GM12878 (cell line): Measurements from ENCODE around the gene CHP1. TPM values are rescaled to one million over a fixed set of nuclear protein-coding genes. Genes with fewer than 3 reads are reported as not detected.

Experiments used
- ATAC-seq: fragments of 200-7000 bp; cut with Tn5 transposase; 3 replicates; pipeline ENCODE4 v1.9.1; 2020; ENCODE audit warnings: mild to moderate bottlenecking, moderate library complexity
- BruUV-seq: library from RNA; stranded (reverse); fragments of 400-500 nt; replicated peaks from 2 replicates; lab custom pipeline; 2021; lab: Mats Ljungman, UMichigan
- CTCF ChIA-PET: fragments of 300-600 bp; sonication (Branson Sonifier 250); formaldehyde crosslinking; extraction: SDS; loops from one replicate; lab custom pipeline; 2021; ENCODE audit warnings: inconsistent platforms; lab: Yijun Ruan, JAX
- POLR2A ChIA-PET: fragments of 350-600 bp; formaldehyde crosslinking; extraction: SDS; loops from one replicate; lab custom pipeline; 2021; ENCODE audit warnings: inconsistent platforms; lab: Charles Lee
- RAD21 ChIA-PET: fragments of 300-600 bp; sonication (Branson Sonifier 250); formaldehyde crosslinking; loops from one replicate; lab custom pipeline; 2023; ENCODE audit warnings: antibody characterized with exemption; ENCODE audit not compliant: unreplicated experiment; lab: Charles Lee
- SMC1A ChIA-PET: fragments of 300-600 bp; sonication (Branson Sonifier 250); formaldehyde crosslinking; loops from one replicate; lab custom pipeline; 2023; ENCODE audit not compliant: unreplicated experiment, uncharacterized antibody; lab: Charles Lee
- DNase-seq: peaks from one replicate; pipeline ENCODE4 v3.0.0-alpha.2; 2011; ENCODE audit warnings: low read depth, low spot score
- FAIRE-seq: peaks from 3 replicates; lab custom pipeline; 2011; peaks lifted over from hg19 to GRCh38; lab: Jason Lieb, UNC
- H2AFZ ChIP-seq: 2 replicates; pipeline ENCODE4 v1.6.0; 2011; ENCODE audit warnings: low read depth, low read length, control low read depth; ENCODE audit not compliant: control insufficient read depth
- H3K27ac ChIP-seq: 2 replicates; pipeline ENCODE4 v1.5.1; 2011; ENCODE audit warnings: control low read depth; ENCODE audit not compliant: control insufficient read depth, insufficient read depth
- H3K27me3 ChIP-seq, 2 experiments: replicated peaks in 1 of 2; 2 replicates each; pipeline versions ENCODE4 v1.6.0 to v1.6.1; 2011; ENCODE audit warnings: low read length in 1 of 2; ENCODE audit not compliant: control insufficient read depth in 2 of 2, insufficient read depth in 2 of 2
- H3K36me3 ChIP-seq, 2 experiments: 2 replicates each; pipeline ENCODE4 v1.5.1; 2011; ENCODE audit warnings: low read length in 1 of 2; ENCODE audit not compliant: control insufficient read depth in 2 of 2, insufficient read depth in 2 of 2
- H3K4me1 ChIP-seq: 2 replicates; pipeline ENCODE4 v1.6.1; 2011; ENCODE audit warnings: mild to moderate bottlenecking, low read length, moderate library complexity, mixed read lengths; ENCODE audit not compliant: control insufficient read depth, insufficient read depth
- H3K4me2 ChIP-seq: 2 replicates; pipeline ENCODE4 v1.6.0; 2011; ENCODE audit warnings: control low read depth; ENCODE audit not compliant: control insufficient read depth, insufficient read depth
- H3K4me3 ChIP-seq: fragments of 200-600 bp; sonication (generic); 2 replicates; pipeline ENCODE4 v1.5.1; 2016
- H3K79me2 ChIP-seq: 2 replicates; pipeline ENCODE4 v1.6.0; 2011; ENCODE audit warnings: low read length; ENCODE audit not compliant: control insufficient read depth, insufficient read depth
- H3K9ac ChIP-seq: 2 replicates; pipeline ENCODE4 v1.8.0; 2011; ENCODE audit warnings: low read length, control low read depth, mixed read lengths; ENCODE audit not compliant: control insufficient read depth, insufficient read depth
- H3K9me3 ChIP-seq: replicated peaks from 3 replicates; pipeline ENCODE4 v1.5.1; 2011; ENCODE audit warnings: mild to moderate bottlenecking, low read length; ENCODE audit not compliant: control insufficient read depth, insufficient read depth
- H4K20me1 ChIP-seq: 2 replicates; pipeline ENCODE4 v1.6.0; 2011; ENCODE audit not compliant: control insufficient read depth, insufficient read depth
- ATF2 ChIP-seq: IDR thresholded peaks from 2 replicates; pipeline ENCODE4 v1.6.1; 2012; ENCODE audit warnings: low read length, inconsistent platforms
- ESRRA ChIP-seq: IDR thresholded peaks from 2 replicates; pipeline ENCODE4 v1.6.1; 2012; ENCODE audit warnings: mild to moderate bottlenecking, low read length, improper control_type of control experiment
- KDM1A ChIP-seq: fragments of 200-600 bp; sonication (generic); IDR thresholded peaks from 2 replicates; pipeline ENCODE4 v1.6.1; 2016; ENCODE audit warnings: borderline replicate concordance
- MXI1 ChIP-seq: fragments of 150-350 bp; IDR thresholded peaks from 2 replicates; pipeline ENCODE4 v1.6.1; 2011; ENCODE audit warnings: low read depth, mild to moderate bottlenecking, inconsistent platforms, low read length, improper control_type of control experiment
- NR2C1 ChIP-seq: fragments of 450-650 bp; IDR thresholded peaks from 2 replicates; pipeline ENCODE4 v1.6.1; 2017; ENCODE audit warnings: antibody characterized with exemption, mild to moderate bottlenecking, moderate library complexity
- PBX3 ChIP-seq: IDR thresholded peaks from 2 replicates; pipeline ENCODE4 v1.6.1; 2011; ENCODE audit warnings: mild to moderate bottlenecking, low read depth, low read length, moderate library complexity; ENCODE audit not compliant: insufficient replicate concordance
- PML ChIP-seq: IDR thresholded peaks from 2 replicates; pipeline ENCODE4 v1.6.1; 2012; ENCODE audit warnings: low read length, inconsistent platforms
- POLR2AphosphoS5 ChIP-seq: IDR thresholded peaks from 2 replicates; pipeline ENCODE4 v1.6.1; 2011; ENCODE audit warnings: mild to moderate bottlenecking, low read length, inconsistent platforms
- SP1 ChIP-seq: IDR thresholded peaks from one replicate; pipeline ENCODE4 v1.6.1; 2011; ENCODE audit warnings: low read depth, low read length
- SREBF1 ChIP-seq: IDR thresholded peaks from 2 replicates; pipeline ENCODE4 v1.6.1; 2012; ENCODE audit warnings: mild to moderate bottlenecking, low read length
- TAF1 ChIP-seq: IDR thresholded peaks from 2 replicates; pipeline ENCODE4 v1.6.1; 2011; ENCODE audit warnings: mild to moderate bottlenecking, low read depth, low read length, borderline replicate concordance
- ZNF217 ChIP-seq: fragments of 450-650 bp; IDR thresholded peaks from 2 replicates; pipeline ENCODE4 v1.6.1; 2017; ENCODE audit warnings: antibody characterized with exemption, mild to moderate bottlenecking
- WGBS: methylation state at CpG from one replicate; pipeline ENCODE4 v1.1.6; 2016; ENCODE audit warnings: low lambda C conversion rate; ENCODE audit not compliant: insufficient replicate concordance, insufficient coverage; ENCODE audit errors: missing lambda C conversion rate; 5-methylcytosine and 5-hydroxymethylcytosine counted together
- in situ Hi-C: fragments of 300-500 bp; cut with MboI; formaldehyde crosslinking; loops from 9 replicates; pipeline ENCODE4 v1.14.3; 2018; ENCODE audit warnings: mixed read lengths
- intact Hi-C: fragments of 100-400 bp; cut with micrococcal nuclease; formaldehyde crosslinking; loops from one replicate; pipeline ENCODE4 v1.14.2; 2022; ENCODE audit not compliant: unreplicated experiment
- polyA plus RNA-seq, 11 experiments: library from polyadenylated mRNA; depleted of rRNA in 4 of 11; unstranded in 6 of 11; stranded (reverse) in 5 of 11; fragments of >200 nt; fragmentation: Nextera tagmentation in 4 of 11; fragmentation: Illumina TruSeq in 1 of 11; extraction: Ambion mirVana in 4 of 11; extraction: Trizol in 1 of 11; gene quantifications; 1 replicate in 1 of 11; 2 replicates in 10 of 11; pipeline versions ENCODE4 v1.2.1 to v1.2.3, GENCODE V29; 2011 to 2016; ENCODE audit warnings: inconsistent platforms in 2 of 11, missing spikeins in 2 of 11, low read depth in 1 of 11
- total RNA-seq, 4 experiments: library from RNA; depleted of rRNA in 3 of 4; stranded (reverse); fragments of >200 nt in 3 of 4; fragmentation: Illumina TruSeq in 1 of 4; extraction: Trizol in 1 of 4; gene quantifications; 2 replicates each; pipeline versions ENCODE4 v1.2.1 to v1.2.3, GENCODE V29; 2013 to 2021

CHP1 gene
- total and polyA plus RNA-seq, 10 of the 15 experiments (the other 5 are each of a cell fraction or from before 2014, with no cell fraction given): 25.7 to 45.9 (median 39.1) TPM

GRCh38 chr15:41279535-41280283, 48.6 kb downstream of the CHP1 start:
- BruUV-seq: no TSS peak
- in situ Hi-C loops: no loop called here
- RAD21 ChIA-PET: no interaction called here

More at GRCh38 chr15:41279535-41280283, 48.6 kb downstream of the CHP1 start:
- POLR2A ChIA-PET: no interaction called here
- H3K79me2 ChIP-seq: peaks cover 9% of the 10 kb centered on the region
- no peak overlapping the region for H3K4me2 ChIP-seq
- no peaks in the 10 kb centered on the region for H3K9me3 ChIP-seq
- no peaks in the 10 kb centered on the region for H3K27me3 ChIP-seq
- H3K9ac ChIP-seq: no peak overlapping the region
- intact Hi-C loops: loop anchor here (5.0 kb wide), 1 partner anchor 47 kb away; the partner anchor contains the start of genes CHP1 and EXD1
- SMC1A ChIA-PET: interaction anchor here (0.6 kb wide), 1 partner anchor 18 kb away, joined by 3 read pairs; no protein-coding TSS in a partner anchor
- WGBS: 90% methylated on average over 1 of the region's 1 CpG
- H3K4me1 ChIP-seq: peaks cover 6% of the 10 kb centered on the region
- peaks cover 0 to 1% of the 10 kb centered on the region in 2 experiments; a peak in 1 of 4 replicates for H3K36me3 ChIP-seq
- FAIRE-seq: no peak
- CTCF ChIA-PET: interaction anchor here (0.6 kb wide), 1 partner anchor 37 kb away, joined by 3 read pairs; no protein-coding TSS in a partner anchor
- no peak overlapping the region for H3K4me3 ChIP-seq
- TF ChIP-seq KDM1A (no peak), ESRRA (no peak), SP1 (no peak), POLR2AphosphoS5 (no peak), SREBF1 (no peak), PML (no peak), TAF1 (no peak), ZNF217 (no peak), ATF2 (no peak), MXI1 (no peak), NR2C1 (no peak), PBX3 (no peak)
- no peak overlapping the region for H2AFZ ChIP-seq
- H3K27ac ChIP-seq: no peak overlapping the region
- no peaks in the 10 kb centered on the region for H4K20me1 ChIP-seq
- no peak for ATAC-seq
- no peak for DNase-seq
